Stimulated activated CD8-positive, alpha-beta memory T cell treated with anti-CD3 and anti-CD28 coated beads, Interleukin-2, amount 100 ng/mL, for 1 hour (primary cell): ENCODE results near the gene ARHGAP9.

ENCODE experiments used
- DNase-seq, 2 donors: peaks; one replicate each; pipeline ENCODE4 v3.0.0-alpha.2; 2020; ENCODE audit warnings: low read depth in 2 of 2

Gene ARHGAP9

DNA sequence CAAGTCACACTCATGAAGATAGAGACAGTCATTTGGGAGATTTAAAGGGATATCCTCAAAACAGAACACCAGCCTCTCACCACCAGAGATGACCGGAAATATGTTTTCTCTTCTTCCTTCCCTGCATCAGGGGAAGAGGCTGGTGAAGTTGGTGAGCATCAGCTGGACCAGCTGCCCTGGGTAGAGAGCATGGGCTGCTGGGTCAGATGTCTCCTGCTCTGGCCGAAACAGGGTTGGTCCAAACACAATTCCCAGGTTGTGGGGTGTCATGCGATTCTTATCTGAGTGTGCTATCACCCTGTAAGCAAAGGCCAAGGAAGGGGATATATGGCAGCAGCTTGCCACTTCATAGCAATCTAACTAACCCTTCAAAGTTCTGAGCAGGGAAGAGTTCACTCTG is 7.3 kb downstream of the ARHGAP9 start:
- no peak for DNase-seq

- no peak for DNase-seq
These were observed 8.0 kb downstream of the ARHGAP9 start for GRCh38 chr12:57471661-57472060.

DNA sequence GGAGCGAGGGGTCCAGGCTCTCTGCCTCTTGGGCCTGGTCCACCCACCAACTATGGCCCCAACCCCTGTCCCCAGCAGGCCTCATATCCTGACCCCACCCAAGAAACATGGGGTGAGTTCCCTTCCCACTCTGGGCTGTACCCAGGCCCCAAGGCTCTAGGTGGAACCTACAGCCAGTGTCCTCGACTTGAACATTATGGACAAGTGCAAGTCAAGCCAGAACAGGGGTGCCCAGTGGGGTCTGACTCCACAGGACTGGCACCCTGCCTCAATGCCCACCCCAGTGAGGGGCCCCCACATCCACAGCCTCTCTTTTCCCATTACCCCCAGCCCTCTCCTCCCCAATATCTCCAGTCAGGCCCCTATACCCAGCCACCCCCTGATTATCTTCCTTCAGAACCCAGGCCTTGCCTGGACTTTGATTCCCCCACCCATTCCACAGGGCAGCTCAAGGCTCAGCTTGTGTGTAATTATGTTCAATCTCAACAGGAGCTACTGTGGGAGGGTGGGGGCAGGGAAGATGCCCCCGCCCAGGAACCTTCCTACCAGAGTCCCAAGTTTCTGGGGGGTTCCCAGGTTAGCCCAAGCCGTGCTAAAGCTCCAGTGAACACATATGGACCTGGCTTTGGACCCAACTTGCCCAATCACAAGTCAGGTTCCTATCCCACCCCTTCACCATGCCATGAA is 8.6 kb downstream of the ARHGAP9 start:
- no peak for DNase-seq

DNA sequence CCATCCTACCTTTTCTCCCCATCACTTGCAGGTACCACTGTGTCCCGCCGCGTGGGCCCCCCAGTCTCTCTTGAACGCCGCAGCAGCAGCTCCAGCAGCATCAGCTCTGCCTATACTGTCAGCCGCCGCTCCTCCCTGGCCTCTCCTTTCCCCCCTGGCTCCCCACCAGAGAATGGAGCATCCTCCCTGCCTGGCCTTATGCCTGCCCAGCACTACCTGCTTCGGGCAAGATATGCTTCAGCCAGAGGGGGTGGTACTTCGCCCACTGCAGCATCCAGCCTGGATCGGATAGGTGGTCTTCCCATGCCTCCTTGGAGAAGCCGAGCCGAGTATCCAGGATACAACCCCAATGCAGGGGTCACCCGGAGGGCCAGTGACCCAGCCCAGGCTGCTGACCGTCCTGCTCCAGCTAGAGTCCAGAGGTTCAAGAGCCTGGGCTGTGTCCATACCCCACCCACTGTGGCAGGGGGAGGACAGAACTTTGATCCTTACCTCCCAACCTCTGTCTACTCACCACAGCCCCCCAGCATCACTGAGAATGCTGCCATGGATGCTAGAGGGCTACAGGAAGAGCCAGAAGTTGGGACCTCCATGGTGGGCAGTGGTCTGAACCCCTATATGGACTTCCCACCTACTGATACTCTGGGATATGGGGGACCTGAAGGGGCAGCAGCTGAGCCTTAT is 9.2 kb downstream of the ARHGAP9 start:
- no peak for DNase-seq

- DNase-seq = no peak
These were observed 10.1 kb downstream of the ARHGAP9 start for GRCh38 chr12:57469296-57470164.

- no peak for DNase-seq
These were observed 11.8 kb downstream of the ARHGAP9 start for GRCh38 chr12:57467915-57468314.

- DNase-seq = no peak
These were observed 12.3 kb downstream of the ARHGAP9 start for GRCh38 chr12:57467212-57467874.

- DNase-seq = no peak
These were observed 13.7 kb downstream of the ARHGAP9 start for GRCh38 chr12:57465747-57466505.

DNA sequence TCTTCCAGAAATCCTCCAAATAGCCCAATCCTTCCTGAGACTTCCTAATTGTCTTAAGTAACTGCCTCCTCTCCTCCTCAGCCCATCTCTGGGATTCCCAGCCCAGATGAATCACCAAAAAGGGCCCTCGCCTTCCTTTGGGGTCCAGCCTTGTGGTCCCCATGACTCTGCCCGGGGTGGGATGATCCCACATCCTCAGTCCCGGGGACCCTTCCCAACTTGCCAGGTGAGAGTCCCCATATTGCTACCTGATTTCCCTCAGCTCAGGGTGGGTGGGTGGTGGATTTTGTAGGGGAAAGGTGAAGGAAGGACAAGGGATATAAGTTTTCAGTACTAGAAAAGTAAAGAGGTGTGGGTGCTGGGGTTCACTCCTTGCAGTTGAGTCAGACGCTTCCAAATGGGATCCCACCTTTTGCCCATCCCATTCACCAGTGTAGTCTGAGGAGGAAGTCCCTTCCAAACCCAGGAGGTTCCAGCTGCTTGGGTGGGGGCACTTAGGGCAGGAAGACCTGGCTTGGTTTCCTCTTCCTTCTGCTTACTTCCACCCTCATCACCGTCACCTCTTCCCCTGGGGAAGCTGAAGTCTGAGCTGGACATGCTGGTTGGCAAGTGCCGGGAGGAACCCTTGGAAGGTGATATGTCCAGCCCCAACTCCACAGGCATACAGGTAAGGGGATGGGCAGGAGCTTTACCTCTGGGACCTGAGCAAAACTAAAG is 14.5 kb downstream of the ARHGAP9 start:
- DNase-seq = no peak

- DNase-seq = no peak
These were observed 15.1 kb downstream of the ARHGAP9 start for GRCh38 chr12:57464569-57464968.

DNA sequence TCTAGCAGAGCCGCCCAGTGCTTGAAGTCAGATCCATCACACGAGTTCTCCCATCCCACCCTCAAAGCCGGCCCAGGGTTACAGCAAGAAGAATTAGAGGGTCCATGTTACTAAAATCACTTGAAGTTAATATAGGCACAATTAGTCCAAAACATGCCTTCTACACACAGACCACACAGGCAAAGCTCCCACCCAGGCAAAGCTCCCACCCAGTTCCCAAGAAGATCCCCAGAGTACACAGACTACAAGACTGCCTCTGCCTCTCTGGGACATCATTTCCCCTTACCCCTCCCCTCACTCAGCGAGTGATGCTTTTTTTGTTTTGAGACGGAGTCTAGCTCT is 16.8 kb downstream of the ARHGAP9 start:
- DNase-seq = no peak

GRCh38 chr12:57462251-57462911 is 17.3 kb downstream of the ARHGAP9 start:
- DNase-seq = peak; percentile 74 to 81

DNA sequence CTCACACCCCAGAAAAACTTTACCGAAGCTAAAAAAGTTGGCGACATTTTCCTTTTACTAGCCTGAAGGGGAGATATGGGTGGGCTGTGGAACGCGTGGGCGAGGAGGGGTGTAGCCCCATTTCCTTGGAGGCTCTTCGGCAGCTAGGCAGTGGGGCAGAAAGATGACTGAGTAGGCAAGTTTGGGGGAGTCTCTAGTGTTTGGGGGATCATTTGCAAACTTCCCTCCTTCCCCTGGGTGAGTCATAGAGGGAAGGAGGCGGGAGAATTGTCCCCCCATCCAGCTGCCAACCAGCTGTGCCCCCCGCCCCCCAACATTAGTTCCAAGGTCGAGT is 17.8 kb downstream of the ARHGAP9 start:
- no peak for DNase-seq

GRCh38 chr12:57461276-57461916 is 18.3 kb downstream of the ARHGAP9 start:
- no peak for DNase-seq

GRCh38 chr12:57460841-57461275 is 18.8 kb downstream of the ARHGAP9 start:
- DNase-seq = no peak

DNA sequence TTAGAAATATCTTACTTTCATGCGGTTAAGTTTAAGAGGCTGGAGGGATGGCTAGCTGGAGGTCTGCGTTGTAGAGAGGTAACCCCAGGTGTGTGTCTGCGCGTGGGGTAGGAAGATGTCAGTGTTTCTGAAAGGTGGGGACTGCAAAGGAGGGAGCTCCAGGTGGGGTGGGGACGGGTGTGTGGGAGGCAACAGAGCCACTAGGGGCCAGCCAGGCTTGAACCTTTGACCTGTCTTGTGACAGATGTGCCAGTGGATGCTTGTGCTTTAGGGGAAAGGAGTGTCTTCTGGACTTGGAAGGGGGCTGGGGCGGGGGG is 19.2 kb downstream of the ARHGAP9 start:
- DNase-seq = no peak

- DNase-seq = no peak
These were observed 19.8 kb downstream of the ARHGAP9 start, which contains the start of gene GLI1 for GRCh38 chr12:57459750-57460467. TSS of gene GLI1 (plus strand) at chr12:57459785. CDS start at chr12:57463692, 3,907 bp downstream.

DNA sequence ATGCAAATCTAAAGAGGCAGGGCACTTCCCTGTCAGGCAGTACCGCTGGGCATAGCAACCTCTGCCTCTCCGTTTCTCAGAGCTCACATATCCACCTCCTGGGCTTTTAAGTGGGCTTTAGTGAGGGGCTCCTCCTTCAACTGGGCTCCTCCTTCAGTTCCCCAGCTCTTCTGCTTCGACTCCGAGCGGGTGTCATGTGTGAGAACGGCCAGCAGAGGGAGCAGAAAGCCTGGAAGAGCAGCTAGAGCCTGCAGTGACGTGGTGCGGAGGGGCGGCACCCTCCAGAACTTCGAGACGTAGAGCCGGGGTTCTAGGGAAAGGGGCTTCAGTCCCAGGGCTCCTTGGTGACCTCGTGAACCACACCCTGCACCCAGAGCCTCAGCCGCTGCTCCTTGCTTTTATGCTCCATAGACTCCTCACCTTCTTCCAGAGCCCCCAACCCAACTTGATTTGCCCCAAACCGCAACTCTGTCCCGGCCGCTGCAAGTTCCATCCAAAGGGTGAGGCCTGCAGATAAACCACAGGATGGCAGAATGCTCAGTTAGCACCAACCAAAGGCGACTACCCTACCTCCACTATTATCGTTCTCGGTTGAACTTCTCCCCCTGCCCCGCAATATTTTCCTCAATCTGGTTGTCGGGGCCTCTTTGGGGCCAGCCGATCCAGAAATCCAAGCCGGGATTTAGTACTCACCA is 20.5 kb downstream of the ARHGAP9 start:
- peak; percentile 83 to 87 for DNase-seq

GRCh38 chr12:57458665-57459054 is 21.0 kb downstream of the ARHGAP9 start:
- no peak for DNase-seq
